Naive thymus-derived CD4-positive, alpha-beta T cell (primary cell): ENCODE results near the gene ENHO. TPM values are rescaled to one million over a fixed set of nuclear protein-coding genes. Genes with fewer than 3 reads are reported as not detected.

Experiments used
- ATAC-seq: fragments of 150-1000 bp; cut with Tn5 transposase; 2 replicates; pipeline ENCODE4 v1.10.0; 2021; ENCODE audit warnings: mild to moderate bottlenecking, moderate library complexity
- CTCF ChIA-PET: fragments of 350-600 bp; sonication (Branson Sonifier 250); formaldehyde crosslinking; loops from one replicate; lab custom pipeline; 2021; ENCODE audit warnings: antibody characterized with exemption; lab: Charles Lee
- POLR2A ChIA-PET: fragments of 350-600 bp; sonication (Branson Sonifier 250); formaldehyde crosslinking; loops from one replicate; lab custom pipeline; 2021; ENCODE audit warnings: antibody characterized with exemption, inconsistent platforms; lab: Charles Lee
- DNase-seq, 9 donors: peaks; one replicate each; pipeline versions ENCODE4 v3.0.0 to v3.0.0-alpha.2; 2020 to 2022; ENCODE audit warnings: mixed read lengths in 1 of 9
- H3K27ac ChIP-seq: one replicate; pipeline ENCODE4 v1.7.0; 2013; ENCODE audit warnings: mild to moderate bottlenecking, low read depth, low read length, moderate library complexity
- H3K27me3 ChIP-seq, 2 donors: one replicate each; pipeline ENCODE4 v1.7.0; 2013; ENCODE audit warnings: low read length in 2 of 2, mild to moderate bottlenecking in 2 of 2, moderate library complexity in 2 of 2; ENCODE audit not compliant: control insufficient read depth in 2 of 2, insufficient read depth in 2 of 2
- H3K36me3 ChIP-seq, 3 experiments: 1 replicate in 2 of 3; 2 replicates in 1 of 3; pipeline ENCODE4 v1.7.0; 2013; ENCODE audit warnings: low read length in 3 of 3, mild to moderate bottlenecking in 3 of 3, moderate library complexity in 1 of 3; ENCODE audit not compliant: insufficient read depth in 3 of 3, control insufficient read depth in 2 of 3
- H3K4me1 ChIP-seq, 2 donors: one replicate each; pipeline ENCODE4 v1.7.0; 2013; ENCODE audit warnings: low read length in 2 of 2, mild to moderate bottlenecking in 2 of 2, moderate library complexity in 1 of 2; ENCODE audit not compliant: control insufficient read depth in 2 of 2, insufficient read depth in 2 of 2
- H3K4me3 ChIP-seq: 2 replicates; pipeline ENCODE4 v1.7.0; 2013; ENCODE audit warnings: mild to moderate bottlenecking, low read length
- H3K9me3 ChIP-seq, 3 experiments: 1 replicate in 2 of 3; 2 replicates in 1 of 3; pipeline ENCODE4 v1.7.0; 2013; ENCODE audit warnings: low read length in 3 of 3; ENCODE audit not compliant: control insufficient read depth in 2 of 3
- H3K27ac Mint-ChIP-seq, 9 donors: one replicate each; pipeline ENCODE4 v1.8.0; 2020 to 2022; ENCODE audit warnings: mixed read lengths in 9 of 9, mild to moderate bottlenecking in 8 of 9, moderate library complexity in 5 of 9, inconsistent platforms in 2 of 9
- H3K27me3 Mint-ChIP-seq, 5 donors: one replicate each; pipeline ENCODE4 v1.8.0; 2021 to 2022; ENCODE audit warnings: mixed read lengths in 5 of 5, mild to moderate bottlenecking in 1 of 5
- H3K36me3 Mint-ChIP-seq, 5 donors: one replicate each; pipeline ENCODE4 v1.8.0; 2020 to 2022; ENCODE audit warnings: mixed read lengths in 5 of 5, mild to moderate bottlenecking in 3 of 5, inconsistent platforms in 1 of 5
- H3K4me1 Mint-ChIP-seq, 7 donors: one replicate each; pipeline ENCODE4 v1.8.0; 2020 to 2022; ENCODE audit warnings: mixed read lengths in 7 of 7, mild to moderate bottlenecking in 3 of 7, inconsistent platforms in 1 of 7
- H3K4me3 Mint-ChIP-seq, 10 donors: one replicate each; pipeline ENCODE4 v1.8.0; 2020 to 2022; ENCODE audit warnings: mild to moderate bottlenecking in 10 of 10, mixed read lengths in 10 of 10, moderate library complexity in 6 of 10, inconsistent platforms in 2 of 10
- H3K9me3 Mint-ChIP-seq, 11 donors: one replicate each; pipeline ENCODE4 v1.8.0; 2020 to 2022; ENCODE audit warnings: mixed read lengths in 11 of 11, mild to moderate bottlenecking in 4 of 11, inconsistent platforms in 1 of 11, moderate library complexity in 1 of 11
- intact Hi-C, 2 donors: fragments of 100-400 bp; cut with micrococcal nuclease; formaldehyde crosslinking; loops; one replicate each; pipeline ENCODE4 v1.15.1; 2023
- polyA plus RNA-seq, 2 donors: library from polyadenylated mRNA; unstranded; fragments of 300-500 nt; fragmentation: Illumina TruSeq; gene quantifications; one replicate each; pipeline ENCODE4 v1.2.3, GENCODE V29; 2021
- total RNA-seq, 6 experiments: library from RNA in 5 of 6; stranded (reverse) in 5 of 6; gene quantifications; 1 replicate in 5 of 6; 2 replicates in 1 of 6; pipeline ENCODE4 v1.2.3 and lab custom pipeline; 2021 to 2026

The ENHO gene
- 1 to 10 TPM in 1 of 5 experiments, under 1 TPM in 1, not detected in 3; 0.56 to 1.9 TPM for total RNA-seq
- under 1 TPM in 1 of 2 donors, not detected in 1; 0.21 TPM for polyA plus RNA-seq
- not detected for total RNA-seq (lab: John Stamatoyannopoulos, UW)

GRCh38 chr9:34522971-34523797 is at the start of gene ENHO:
Gene ENHO (minus strand): TSS chr9:34522990. CDS start chr9:34521695, 1,295 bp downstream.
- Histone ChIP-seq H3K27ac (peak within 1 kb of the TSS; percentile 61), H3K27me3 (no peaks in the 10 kb centered on the region), H3K9me3 (no peaks in the 10 kb centered on the region), H3K4me1 (peaks cover 7 to 10% of the 10 kb centered on the region in 2 donors), H3K36me3 (no peaks in the 10 kb centered on the region), H3K4me3 (peak within 1 kb of the TSS; percentile 66)
- peaks cover 0 to 55% (median 8%) of the 10 kb centered on the region in 5 donors for H3K27me3 Mint-ChIP-seq
- ChIA-PET CTCF (interaction anchor here (0.7 kb wide), 1 partner anchor 139 kb away, joined by 3 read pairs; no protein-coding TSS in a partner anchor), POLR2A (no interaction called here)
- DNase-seq (peak; percentile 77 to 97 (median 91)), ATAC-seq (peak; percentile 97)
- H3K36me3 Mint-ChIP-seq = no peaks in the 10 kb centered on the region
- H3K9me3 Mint-ChIP-seq = no peaks in the 10 kb centered on the region
- H3K4me1 Mint-ChIP-seq = peaks cover 5 to 19% (median 10%) of the 10 kb centered on the region in 7 donors
- H3K27ac Mint-ChIP-seq = peak within 1 kb of the TSS in 7 of 9 donors; percentile 18 to 79 (median 61)
- intact Hi-C loops = loop anchor here (1.0 to 10.0 kb wide), 13 partner anchors 65 to 1261 kb away; partner anchors contain the start of genes DNAI1 (in 2 of the 2), FAM219A (in 2 of the 2), KIF24 (in 2 of the 2) and NUDT2 (in 2 of the 2)
- peak within 1 kb of the TSS; percentile 70 to 83 (median 78) for H3K4me3 Mint-ChIP-seq

- POLR2A ChIA-PET = no interaction called here
- Histone ChIP-seq H3K4me1 (no peaks in the 10 kb centered on the region), H3K27ac (no peak overlapping the region), H3K27me3 (peaks cover 0 to 3% of the 10 kb centered on the region in 2 donors), H3K36me3 (no peaks in the 10 kb centered on the region), H3K9me3 (no peaks in the 10 kb centered on the region), H3K4me3 (no peak overlapping the region)
- H3K4me3 Mint-ChIP-seq = no peak overlapping the region
- DNase-seq (no peak), ATAC-seq (no peak)
- peaks cover 0 to 2% (median 1%) of the 10 kb centered on the region in 7 donors for H3K4me1 Mint-ChIP-seq
- H3K36me3 Mint-ChIP-seq = no peaks in the 10 kb centered on the region
- peaks cover 23 to 38% (median 30%) of the 10 kb centered on the region in 5 donors for H3K27me3 Mint-ChIP-seq
- no peak overlapping the region for H3K27ac Mint-ChIP-seq
- CTCF ChIA-PET = no interaction called here
- intact Hi-C loops = no loop called here
- H3K9me3 Mint-ChIP-seq = no peaks in the 10 kb centered on the region
Measured at GRCh38 chr9:34572092-34572491, 49.3 kb upstream of the ENHO start.

GRCh38 chr9:34571481-34571810 is 48.7 kb upstream of the ENHO start:
- peaks cover 18 to 41% (median 31%) of the 10 kb centered on the region in 5 donors for H3K27me3 Mint-ChIP-seq

GRCh38 chr9:34570809-34571480 is 48.2 kb upstream of the ENHO start:
- no peaks in the 10 kb centered on the region for H3K9me3 ChIP-seq
- H3K4me3 Mint-ChIP-seq = no peak overlapping the region
- H3K27ac Mint-ChIP-seq = no peak overlapping the region
- H3K27me3 ChIP-seq = peaks cover 0 to 3% of the 10 kb centered on the region in 2 donors
- H3K4me3 ChIP-seq = no peak overlapping the region
- H3K36me3 Mint-ChIP-seq = no peaks in the 10 kb centered on the region
- ChIA-PET CTCF (no interaction called here), POLR2A (no interaction called here)
- no peak for DNase-seq
- no peaks in the 10 kb centered on the region for H3K4me1 ChIP-seq
- H3K27ac ChIP-seq = no peak overlapping the region
- intact Hi-C loops = no loop called here
- no peaks in the 10 kb centered on the region for H3K36me3 ChIP-seq
- ATAC-seq = no peak
- peaks cover 0 to 2% (median 0%) of the 10 kb centered on the region in 7 donors for H3K4me1 Mint-ChIP-seq
- H3K27me3 Mint-ChIP-seq = peaks cover 13 to 36% (median 26%) of the 10 kb centered on the region in 5 donors
- no peaks in the 10 kb centered on the region for H3K9me3 Mint-ChIP-seq

More at GRCh38 chr9:34571481-34571810, 48.7 kb upstream of the ENHO start:
- Mint-ChIP-seq H3K9me3 (no peaks in the 10 kb centered on the region), H3K4me3 (no peak overlapping the region), H3K36me3 (no peaks in the 10 kb centered on the region), H3K4me1 (peaks cover 0 to 2% (median 0%) of the 10 kb centered on the region in 7 donors), H3K27ac (no peak overlapping the region)
- H3K36me3 ChIP-seq = no peaks in the 10 kb centered on the region
- intact Hi-C loops = no loop called here
- ATAC-seq (no peak), DNase-seq (no peak)
- peaks cover 0 to 3% of the 10 kb centered on the region in 2 donors for H3K27me3 ChIP-seq
- ChIA-PET CTCF (no interaction called here), POLR2A (no interaction called here)
- H3K27ac ChIP-seq = no peak overlapping the region
- H3K4me3 ChIP-seq = no peak overlapping the region
- H3K4me1 ChIP-seq = no peaks in the 10 kb centered on the region
- no peaks in the 10 kb centered on the region for H3K9me3 ChIP-seq

GRCh38 chr9:34570376-34570775 is 47.6 kb upstream of the ENHO start:
- H3K27ac Mint-ChIP-seq = no peak overlapping the region
- no peaks in the 10 kb centered on the region for H3K4me1 ChIP-seq
- peaks cover 0 to 3% of the 10 kb centered on the region in 2 donors for H3K27me3 ChIP-seq
- H3K9me3 Mint-ChIP-seq = no peaks in the 10 kb centered on the region
- H3K36me3 ChIP-seq = no peaks in the 10 kb centered on the region
- intact Hi-C loops = no loop called here
- H3K27ac ChIP-seq = no peak overlapping the region
- CTCF ChIA-PET = no interaction called here
- no peak for DNase-seq
- H3K36me3 Mint-ChIP-seq = no peaks in the 10 kb centered on the region
- peaks cover 0 to 2% (median 0%) of the 10 kb centered on the region in 7 donors for H3K4me1 Mint-ChIP-seq
- ATAC-seq = no peak
- peaks cover 10 to 32% (median 23%) of the 10 kb centered on the region in 5 donors for H3K27me3 Mint-ChIP-seq
- no peak overlapping the region for H3K4me3 ChIP-seq
- H3K9me3 ChIP-seq = no peaks in the 10 kb centered on the region
- H3K4me3 Mint-ChIP-seq = no peak overlapping the region
- POLR2A ChIA-PET = no interaction called here

GRCh38 chr9:34568774-34569173 is 46.0 kb upstream of the ENHO start:
- POLR2A ChIA-PET = no interaction called here
- peaks cover 0 to 3% of the 10 kb centered on the region in 2 donors for H3K27me3 ChIP-seq
- no peak for DNase-seq
- H3K27me3 Mint-ChIP-seq = peaks cover 8 to 39% (median 31%) of the 10 kb centered on the region in 5 donors
- H3K36me3 ChIP-seq = no peaks in the 10 kb centered on the region
- H3K4me3 Mint-ChIP-seq = no peak overlapping the region
- H3K9me3 ChIP-seq = no peaks in the 10 kb centered on the region
- H3K9me3 Mint-ChIP-seq = no peaks in the 10 kb centered on the region
- no peaks in the 10 kb centered on the region for H3K4me1 Mint-ChIP-seq
- H3K27ac ChIP-seq = no peak overlapping the region
- ATAC-seq = no peak
- no peak overlapping the region for H3K27ac Mint-ChIP-seq
- CTCF ChIA-PET = no interaction called here
- no peak overlapping the region for H3K4me3 ChIP-seq
- no peaks in the 10 kb centered on the region for H3K36me3 Mint-ChIP-seq
- intact Hi-C loops = no loop called here
- no peaks in the 10 kb centered on the region for H3K4me1 ChIP-seq
